Endometrium (tissue), 2 donors: ENCODE measurements around the gene GSTA4.
A peak's percentile ranks its signal among the peaks of the same experiment; 100 is the strongest.

Experiments used
- FAIRE-seq: peaks from 2 replicates; lab custom pipeline; 2012; peaks lifted over from hg19 to GRCh38; lab: Jason Lieb, UNC
- donor health status: control.
- donor health status: control.

The GSTA4 gene

GRCh38 chr6:52995089-52995912, at the start of gene GSTA4:
GSTA4 (minus strand) TSS chr6:52995284; CDS start chr6:52994243, 1,041 bp downstream.
- FAIRE-seq: peak; percentile 92

GRCh38 chr6:53044572-53044971, 49.5 kb upstream of the GSTA4 start:
- FAIRE-seq: no peak

- no peak for FAIRE-seq
These were observed 49.0 kb upstream of the GSTA4 start for GRCh38 chr6:53044071-53044470.

GRCh38 chr6:53043581-53043980, 48.5 kb upstream of the GSTA4 start:
- no peak for FAIRE-seq

- FAIRE-seq: no peak
These were observed 47.0 kb upstream of the GSTA4 start for GRCh38 chr6:53042112-53042511.

GRCh38 chr6:53041356-53041755, 46.3 kb upstream of the GSTA4 start:
- FAIRE-seq: no peak

GRCh38 chr6:53038596-53038995, 43.5 kb upstream of the GSTA4 start:
- no peak for FAIRE-seq

GRCh38 chr6:53038141-53038540, 43.1 kb upstream of the GSTA4 start:
- no peak for FAIRE-seq

- FAIRE-seq: no peak
These were observed 40.6 kb upstream of the GSTA4 start for GRCh38 chr6:53035549-53036213.

GRCh38 chr6:53033764-53034163, 38.7 kb upstream of the GSTA4 start:
- no peak for FAIRE-seq

- FAIRE-seq: no peak
These were observed 37.8 kb upstream of the GSTA4 start for GRCh38 chr6:53032849-53033248.

- FAIRE-seq: no peak
These were observed 36.2 kb upstream of the GSTA4 start for GRCh38 chr6:53031281-53031680.

GRCh38 chr6:53029761-53030160, 34.7 kb upstream of the GSTA4 start:
- no peak for FAIRE-seq

- no peak for FAIRE-seq
These were observed 34.2 kb upstream of the GSTA4 start for GRCh38 chr6:53029257-53029656.

- FAIRE-seq: no peak
These were observed 33.4 kb upstream of the GSTA4 start for GRCh38 chr6:53028467-53028866.

GRCh38 chr6:53027131-53027718, 32.1 kb upstream of the GSTA4 start:
- no peak for FAIRE-seq

GRCh38 chr6:53026526-53026925, 31.4 kb upstream of the GSTA4 start:
- no peak for FAIRE-seq

- FAIRE-seq: no peak
These were observed 28.2 kb upstream of the GSTA4 start for GRCh38 chr6:53023323-53023722.

- no peak for FAIRE-seq
These were observed 25.1 kb upstream of the GSTA4 start for GRCh38 chr6:53020005-53020744.

- no peak for FAIRE-seq
These were observed 23.4 kb upstream of the GSTA4 start for GRCh38 chr6:53018446-53018845.

GRCh38 chr6:53015486-53015885, 20.4 kb upstream of the GSTA4 start:
- no peak for FAIRE-seq

GRCh38 chr6:53014744-53015143, 19.7 kb upstream of the GSTA4 start:
- no peak for FAIRE-seq

GRCh38 chr6:53014063-53014462, 19.0 kb upstream of the GSTA4 start:
- no peak for FAIRE-seq
